IMR-90 (cell line): ENCODE data around the gene CPEB3. TPM values are rescaled to one million over a fixed set of nuclear protein-coding genes. Genes with fewer than 3 reads are reported as not detected.

Experiments used
- ATAC-seq: fragments of 200-7000 bp; cut with Tn5 transposase; 2 replicates; pipeline ENCODE4 v1.9.1; 2020; ENCODE audit warnings: low read depth, mild to moderate bottlenecking, moderate library complexity
- BruUV-seq: library from RNA; stranded (reverse); fragments of 400-500 nt; replicated peaks from 2 replicates; lab custom pipeline; 2021; lab: Mats Ljungman, UMichigan
- CTCF ChIA-PET: fragments of 300-600 bp; formaldehyde crosslinking; extraction: SDS; loops from one replicate; lab custom pipeline; 2021; ENCODE audit warnings: antibody characterized with exemption; lab: Yijun Ruan, JAX
- POLR2A ChIA-PET: fragments of 300-600 bp; sonication (Branson Sonifier 250); formaldehyde crosslinking; loops from one replicate; lab custom pipeline; 2022; ENCODE audit warnings: antibody characterized with exemption; ENCODE audit not compliant: unreplicated experiment; lab: Charles Lee
- DNase-seq: peaks from one replicate; pipeline ENCODE4 v3.0.0; 2013
- H2AFZ ChIP-seq: replicated peaks from 2 replicates; pipeline ENCODE3; 2013; ENCODE audit warnings: low read length, mild to moderate bottlenecking; ENCODE audit not compliant: poor library complexity
- H2AK5ac ChIP-seq: 2 replicates; pipeline ENCODE4 v1.6.1; 2013; ENCODE audit warnings: low read depth, low read length, inconsistent platforms
- H2AK9ac ChIP-seq: replicated peaks from 2 replicates; pipeline ENCODE3; 2013; ENCODE audit warnings: mild to moderate bottlenecking, low read depth, low read length, moderate library complexity; ENCODE audit not compliant: poor library complexity
- H2BK120ac ChIP-seq: 2 replicates; pipeline ENCODE4 v1.6.1; 2013; ENCODE audit warnings: low read depth, low read length, inconsistent platforms
- H2BK15ac ChIP-seq: 3 replicates; pipeline ENCODE4 v1.6.1; 2013; ENCODE audit warnings: low read depth, low read length, inconsistent platforms
- H2BK20ac ChIP-seq: 2 replicates; pipeline ENCODE4 v1.6.1; 2013; ENCODE audit warnings: low read depth, mild to moderate bottlenecking, inconsistent platforms, low read length, moderate library complexity
- H2BK5ac ChIP-seq: 2 replicates; pipeline ENCODE4 v1.6.1; 2013; ENCODE audit warnings: mild to moderate bottlenecking, low read depth, low read length, inconsistent platforms; ENCODE audit not compliant: poor library complexity, severe bottlenecking
- H3K14ac ChIP-seq: replicated peaks from 2 replicates; pipeline ENCODE4 v1.6.1; 2013; ENCODE audit warnings: low read depth, low read length, inconsistent platforms
- H3K18ac ChIP-seq: 2 replicates; pipeline ENCODE4 v1.6.1; 2013; ENCODE audit warnings: low read depth, low read length, control low read depth
- H3K23ac ChIP-seq: 2 replicates; pipeline ENCODE4 v1.6.1; 2013; ENCODE audit warnings: low read depth, low read length, inconsistent platforms
- H3K27ac ChIP-seq: 2 replicates; pipeline ENCODE4 v1.5.1; 2013; ENCODE audit warnings: mild to moderate bottlenecking, control low read depth, low read length; ENCODE audit not compliant: insufficient read depth
- H3K27me3 ChIP-seq: 2 replicates; pipeline ENCODE4 v1.6.1; 2013; ENCODE audit warnings: low read length; ENCODE audit not compliant: control insufficient read depth, insufficient read depth
- H3K36me3 ChIP-seq: 2 replicates; pipeline ENCODE4 v1.6.1; 2013; ENCODE audit warnings: low read length, mixed read lengths; ENCODE audit not compliant: control insufficient read depth, insufficient read depth
- H3K4ac ChIP-seq: 2 replicates; pipeline ENCODE4 v1.6.1; 2013; ENCODE audit warnings: low read depth, low read length, inconsistent platforms
- H3K4me1 ChIP-seq: 2 replicates; pipeline ENCODE4 v1.6.1; 2013; ENCODE audit warnings: low read length, mixed read lengths; ENCODE audit not compliant: control insufficient read depth, insufficient read depth
- H3K4me2 ChIP-seq: 2 replicates; pipeline ENCODE4 v1.6.1; 2013; ENCODE audit warnings: low read depth, mild to moderate bottlenecking, control low read depth, low read length, moderate library complexity
- H3K4me3 ChIP-seq: 2 replicates; pipeline ENCODE4 v1.5.1; 2013; ENCODE audit warnings: low read depth, mild to moderate bottlenecking, control low read depth, low read length, moderate library complexity; ENCODE audit not compliant: insufficient read depth
- H3K56ac ChIP-seq: 2 replicates; pipeline ENCODE4 v1.6.1; 2013; ENCODE audit warnings: low read length, inconsistent platforms; ENCODE audit not compliant: insufficient read depth; ENCODE audit errors: extremely low read depth
- H3K79me1 ChIP-seq, 2 experiments: 2 replicates each; pipeline ENCODE4 v1.6.1; 2013; ENCODE audit warnings: low read length in 2 of 2, inconsistent platforms in 1 of 2, low read depth in 1 of 2
- H3K9ac ChIP-seq: 2 replicates; pipeline ENCODE4 v1.6.1; 2013; ENCODE audit warnings: low read depth, low read length, control low read depth
- H3K9me1 ChIP-seq: 2 replicates; pipeline ENCODE4 v1.6.1; 2013; ENCODE audit warnings: low read length, inconsistent platforms; ENCODE audit not compliant: insufficient read depth
- H3K9me3 ChIP-seq: 2 replicates; pipeline ENCODE4 v1.6.1; 2013; ENCODE audit warnings: low read length; ENCODE audit not compliant: control insufficient read depth, insufficient read depth
- H4K20me1 ChIP-seq: 2 replicates; pipeline ENCODE4 v1.6.1; 2013; ENCODE audit warnings: low read length, inconsistent platforms; ENCODE audit not compliant: insufficient read depth
- H4K5ac ChIP-seq: 2 replicates; pipeline ENCODE4 v1.6.1; 2013; ENCODE audit warnings: mild to moderate bottlenecking, low read depth, low read length, control low read depth
- H4K8ac ChIP-seq, 2 experiments: 2 replicates each; pipeline ENCODE4 v1.6.1; 2013; ENCODE audit warnings: low read depth in 2 of 2, low read length in 2 of 2, control low read depth in 1 of 2, inconsistent platforms in 1 of 2
- H4K91ac ChIP-seq: 2 replicates; pipeline ENCODE4 v1.6.1; 2013; ENCODE audit warnings: low read depth, low read length, inconsistent platforms; ENCODE audit not compliant: insufficient read depth
- CEBPB ChIP-seq: IDR thresholded peaks from 2 replicates; pipeline ENCODE4 v1.6.1; 2012; ENCODE audit warnings: low read depth, low read length, improper control_type of control experiment
- CHD1 ChIP-seq: IDR thresholded peaks from 2 replicates; pipeline ENCODE4 v1.6.1; 2012; ENCODE audit warnings: low read depth, low read length, improper control_type of control experiment
- ELK1 ChIP-seq: fragments of 150-350 bp; IDR thresholded peaks from 2 replicates; pipeline ENCODE4 v1.6.1; 2016; ENCODE audit warnings: low read depth, mild to moderate bottlenecking, low read length, moderate library complexity, borderline replicate concordance
- FOS ChIP-seq: fragments of 150-350 bp; IDR thresholded peaks from 2 replicates; pipeline ENCODE4 v1.6.1; 2016; ENCODE audit warnings: low read depth, low read length
- MAZ ChIP-seq: IDR thresholded peaks from 2 replicates; pipeline ENCODE4 v1.6.1; 2012; ENCODE audit warnings: low read depth, mild to moderate bottlenecking, low read length, improper control_type of control experiment, moderate library complexity, borderline replicate concordance
- MXI1 ChIP-seq: IDR thresholded peaks from 2 replicates; pipeline ENCODE4 v1.6.1; 2012; ENCODE audit warnings: low read depth, mild to moderate bottlenecking, low read length, moderate library complexity, borderline replicate concordance
- RAD21 ChIP-seq: IDR thresholded peaks from 2 replicates; pipeline ENCODE4 v1.6.1; 2012; ENCODE audit warnings: low read length, improper control_type of control experiment
- RFX5 ChIP-seq: IDR thresholded peaks from 2 replicates; pipeline ENCODE4 v1.8.0; 2012; ENCODE audit warnings: low read depth, mild to moderate bottlenecking, low read length, moderate library complexity
- USF2 ChIP-seq: fragments of 150-350 bp; IDR thresholded peaks from 2 replicates; pipeline ENCODE4 v1.6.1; 2017; ENCODE audit warnings: mild to moderate bottlenecking, antibody characterized with exemption, low read length, low read depth
- WGBS, 2 experiments: methylation state at CpG; one replicate each; pipeline versions ENCODE4 v1.1.5 to v1.1.7; 2013; ENCODE audit warnings: missing lambda C conversion rate in 2 of 2; ENCODE audit not compliant: insufficient read length in 1 of 2; ENCODE audit errors: extremely low coverage in 2 of 2; 5-methylcytosine and 5-hydroxymethylcytosine counted together
- dilution Hi-C: fragments of 300-500 bp; cut with HindIII; formaldehyde crosslinking; loops from one replicate; pipeline ENCODE4 v1.14.3; 2018; ENCODE audit warnings: low sequenced_read_pairs; ENCODE audit not compliant: unreplicated experiment
- in situ Hi-C: fragments of 300-500 bp; cut with MboI; formaldehyde crosslinking; loops from 3 replicates; pipeline ENCODE4 v1.14.3; 2019; ENCODE audit warnings: low sequenced_read_pairs, inconsistent platforms, mixed read lengths
- intact Hi-C: fragments of 100-400 bp; cut with micrococcal nuclease; formaldehyde crosslinking; loops from 2 replicates; pipeline ENCODE4 v1.10.0; 2022
- polyA plus RNA-seq, 3 experiments: library from polyadenylated mRNA; depleted of rRNA; stranded (reverse); fragments of >200 nt; gene quantifications; 2 replicates each; pipeline ENCODE4 v1.2.3, GENCODE V29; 2012; ENCODE audit warnings: low replicate concordance in 1 of 3
- total RNA-seq: library from RNA; depleted of rRNA; stranded (reverse); fragments of >200 nt; gene quantifications from 2 replicates; pipeline ENCODE4 v1.2.3, GENCODE V29; 2012

The CPEB3 gene
- total and polyA plus RNA-seq, 2 of the 4 experiments (the other 2 are of a cell fraction), result 0.18 to 0.36 TPM

- TF ChIP-seq USF2, result no peak
Observed at GRCh38 chr10:92103376-92104090, 187.3 kb downstream of the CPEB3 start (continued).

GRCh38 chr10:92102601-92103213 lies 188.2 kb downstream of the CPEB3 start:
- CTCF ChIA-PET, result interaction anchor here (0.6 kb wide), 1 partner anchor 103 kb away, joined by 3 read pairs; no protein-coding TSS in a partner anchor
- dilution Hi-C loops, result no loop called here
- TF ChIP-seq FOS (no peak), MAZ (no peak), CHD1 (no peak), RFX5 (no peak), CEBPB (no peak), RAD21 (no peak), MXI1 (no peak), USF2 (no peak), ELK1 (no peak)

More at GRCh38 chr10:92102601-92103213, 188.2 kb downstream of the CPEB3 start:
- peaks cover 3% of the 10 kb centered on the region; the same call in 1 of the 2 replicates for H3K9me1 ChIP-seq
- H3K36me3 ChIP-seq, result no peaks in the 10 kb centered on the region
- WGBS, 2 experiments, result 100% methylated on average over 2 of the region's 4 CpGs; no CpG with 5 or more reads in 1 of the 2 experiments
- H3K14ac ChIP-seq, result peak overlapping the region; percentile 42; the same call in 1 of the 2 replicates
- in situ Hi-C loops (no loop called here), intact Hi-C loops (loop anchor here (5.0 kb wide), 1 partner anchor 190 kb away; the partner anchor contains the start of genes CPEB3 and MARCHF5)
- H2BK15ac ChIP-seq, result no peak overlapping the region
- peaks cover 6% of the 10 kb centered on the region for H3K4me1 ChIP-seq
- H2AK5ac ChIP-seq, result no peak overlapping the region; the same call in 1 of the 2 replicates
- H3K27ac ChIP-seq, result no peak overlapping the region
- no peaks in the 10 kb centered on the region for H3K9me3 ChIP-seq
- H4K8ac ChIP-seq, result no peak overlapping the region
- H3K79me1 ChIP-seq, result peaks cover 0 to 2% of the 10 kb centered on the region in 2 experiments; a peak in 1 of 4 replicates
- no peak overlapping the region for H2BK20ac ChIP-seq
- ATAC-seq (no peak), DNase-seq (no peak)
- H3K56ac ChIP-seq, result no peak overlapping the region
- no TSS peak for BruUV-seq
- H3K9ac ChIP-seq, result no peak overlapping the region
- no peak overlapping the region for H4K91ac ChIP-seq
- no peak overlapping the region for H3K23ac ChIP-seq
- no peak overlapping the region for H3K4me2 ChIP-seq
- H4K20me1 ChIP-seq, result no peaks in the 10 kb centered on the region
- no peak overlapping the region for H2AK9ac ChIP-seq
- no peak overlapping the region for H4K5ac ChIP-seq
- POLR2A ChIA-PET, result no interaction called here
- H3K4ac ChIP-seq, result no peak overlapping the region
- H2BK120ac ChIP-seq, result no peak overlapping the region
- no peak overlapping the region for H3K18ac ChIP-seq
- H2AFZ ChIP-seq, result no peak overlapping the region
- H3K27me3 ChIP-seq, result no peaks in the 10 kb centered on the region
- H2BK5ac ChIP-seq, result no peak overlapping the region
- H3K4me3 ChIP-seq, result no peak overlapping the region
